ENCODE results near the gene SYK.
"Not testable (repeated sequence)": the region's sequence is repeated elsewhere in the genome, so short reads cannot be mapped to it uniquely, and the experiment has no call there.

Gene SYK

DNA sequence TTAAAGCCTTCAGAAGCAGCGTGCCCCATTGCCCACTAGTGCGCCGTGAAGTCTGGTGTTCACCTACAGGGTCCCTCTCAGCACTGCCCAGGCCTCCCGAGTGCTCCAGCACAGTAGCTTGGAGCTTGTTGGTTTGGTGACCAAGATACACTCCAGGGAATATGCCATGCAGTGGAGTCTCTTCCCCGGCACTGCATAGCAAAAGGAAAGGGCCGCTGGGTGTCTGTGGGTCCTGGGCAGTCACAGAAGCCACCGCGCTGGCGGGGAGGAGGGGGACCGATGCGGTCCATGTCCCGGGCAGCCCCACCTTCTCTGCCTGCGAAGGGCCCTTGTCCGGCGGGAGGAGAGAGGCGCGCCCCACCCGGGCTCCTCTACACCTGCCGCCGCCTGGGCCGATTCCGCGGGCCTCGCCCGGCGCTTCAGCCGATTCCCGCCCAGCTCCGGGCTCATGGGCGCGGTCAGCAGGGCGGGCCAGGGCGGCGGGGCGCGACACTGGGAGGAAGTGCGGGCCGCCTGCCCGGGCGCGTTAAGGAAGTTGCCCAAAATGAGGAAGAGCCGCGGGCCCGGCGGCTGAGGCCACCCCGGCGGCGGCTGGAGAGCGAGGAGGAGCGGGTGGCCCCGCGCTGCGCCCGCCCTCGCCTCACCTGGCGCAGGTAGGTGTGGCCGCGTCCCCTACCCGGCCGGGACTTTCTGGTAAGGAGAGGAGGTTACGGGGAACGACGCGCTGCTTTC is at the start of gene SYK:
TSS of gene SYK (plus strand) at position 579 of the 732 bp plus-strand sequence. CDS start 42,080 bp downstream, outside the sequence.
- peak; percentile 71 for DNase-seq

DNA sequence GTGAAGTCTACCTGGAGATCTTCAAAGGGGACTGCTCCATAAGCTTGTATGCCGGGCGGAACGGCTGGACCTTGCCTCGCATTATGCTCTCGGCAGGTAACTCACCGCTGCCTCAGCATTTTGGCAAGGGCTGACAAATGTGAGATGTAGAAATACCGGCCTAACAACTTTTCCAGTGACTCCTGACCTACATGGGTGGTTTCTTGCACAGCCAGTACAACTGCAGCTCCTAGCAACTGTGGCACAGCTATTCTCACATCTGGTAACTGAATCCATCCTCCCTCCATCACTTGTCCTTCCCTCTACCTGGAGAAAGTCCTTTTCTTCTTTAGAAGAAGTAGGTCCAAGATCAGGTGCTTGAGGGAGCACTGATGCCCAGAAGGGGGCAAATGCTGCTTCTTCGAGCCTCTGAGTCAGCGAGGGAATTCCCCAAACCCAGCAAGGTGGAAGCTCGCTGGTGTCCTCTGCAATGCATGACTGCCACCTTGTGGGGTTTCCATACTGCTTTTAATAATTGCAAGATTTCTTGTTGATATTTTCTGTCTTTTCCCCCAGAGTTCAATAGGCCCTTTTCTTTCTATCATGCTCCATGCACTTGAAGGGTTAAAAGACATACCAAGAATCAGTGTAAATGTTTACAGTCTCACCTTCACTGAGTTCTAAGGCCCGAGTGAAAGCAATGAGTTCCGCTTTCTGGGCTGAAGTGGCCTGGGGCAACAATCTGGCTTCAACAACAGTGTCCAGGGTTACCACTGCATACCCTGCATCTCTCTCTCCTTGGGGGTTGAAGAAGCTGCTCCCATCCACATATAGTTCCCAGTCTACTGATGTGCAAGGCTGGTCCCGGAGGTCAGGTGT is 45.9 kb upstream of the SYK start:
- not testable (repeated sequence) for DNase-seq

DNA sequence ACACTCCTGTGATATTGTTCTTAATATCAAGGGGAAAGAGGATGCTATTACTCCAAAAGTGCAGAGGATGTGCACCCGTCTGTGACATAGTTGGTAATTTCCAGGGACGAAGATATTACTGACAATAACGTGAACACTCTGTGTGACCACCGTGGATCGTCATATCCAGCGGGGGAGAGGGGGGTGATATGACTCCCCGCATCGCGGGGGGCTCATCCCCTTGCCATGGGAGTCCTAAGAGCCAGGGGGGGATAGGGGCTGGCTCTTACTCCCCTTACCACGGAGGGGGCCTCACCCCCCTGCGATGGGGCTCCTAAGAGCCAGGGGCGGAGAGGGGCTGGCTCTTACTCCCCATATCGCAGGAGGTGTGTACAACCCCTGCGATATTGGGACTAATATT is 41.0 kb upstream of the SYK start:
- not testable (repeated sequence) for DNase-seq

DNA sequence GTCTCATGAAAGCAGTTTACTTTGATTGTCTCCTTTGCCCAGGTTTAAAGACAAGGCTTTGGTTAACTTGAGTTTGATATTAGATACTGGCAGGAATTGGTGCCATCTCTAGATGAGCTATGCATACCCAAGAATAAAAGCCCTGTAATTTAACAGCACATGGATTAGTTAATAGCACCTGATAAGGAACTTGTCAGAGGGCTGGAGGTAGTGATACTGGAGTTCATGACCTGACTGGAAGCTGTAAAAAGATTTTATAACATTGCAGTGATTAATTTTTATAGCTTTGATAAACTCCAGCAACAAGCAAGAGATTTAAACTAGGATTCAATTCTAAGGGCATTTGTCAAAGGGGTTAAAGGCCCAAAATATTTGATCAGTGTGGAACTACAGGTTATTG is 34.9 kb upstream of the SYK start:
- no peak for DNase-seq

DNA sequence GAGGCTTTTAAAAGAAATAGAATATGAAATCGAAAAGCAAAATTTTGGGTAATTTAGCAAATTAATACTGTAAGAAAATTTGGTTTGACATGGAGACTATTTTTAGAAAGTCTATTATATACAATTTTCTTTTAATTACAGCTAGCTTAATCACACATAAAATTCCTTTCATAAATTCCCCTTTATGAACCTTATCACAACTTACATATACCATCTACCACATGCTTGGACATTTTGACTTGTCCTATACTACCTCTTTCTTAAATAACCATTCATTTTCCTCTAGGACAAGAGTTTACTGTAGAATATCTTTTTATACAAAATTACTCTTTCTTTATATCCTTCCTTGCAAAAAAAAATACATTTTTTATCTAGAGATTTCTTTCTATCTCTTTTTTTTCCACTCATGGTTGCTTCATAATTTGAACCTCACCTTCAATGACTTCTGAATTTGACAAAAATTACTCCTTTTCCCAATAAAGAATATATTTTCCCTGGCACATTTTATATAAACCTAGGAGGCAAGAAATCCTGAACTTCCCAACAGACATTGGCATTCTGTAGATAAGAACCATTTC is 34.0 kb upstream of the SYK start:
- DNase-seq, result no peak

DNA sequence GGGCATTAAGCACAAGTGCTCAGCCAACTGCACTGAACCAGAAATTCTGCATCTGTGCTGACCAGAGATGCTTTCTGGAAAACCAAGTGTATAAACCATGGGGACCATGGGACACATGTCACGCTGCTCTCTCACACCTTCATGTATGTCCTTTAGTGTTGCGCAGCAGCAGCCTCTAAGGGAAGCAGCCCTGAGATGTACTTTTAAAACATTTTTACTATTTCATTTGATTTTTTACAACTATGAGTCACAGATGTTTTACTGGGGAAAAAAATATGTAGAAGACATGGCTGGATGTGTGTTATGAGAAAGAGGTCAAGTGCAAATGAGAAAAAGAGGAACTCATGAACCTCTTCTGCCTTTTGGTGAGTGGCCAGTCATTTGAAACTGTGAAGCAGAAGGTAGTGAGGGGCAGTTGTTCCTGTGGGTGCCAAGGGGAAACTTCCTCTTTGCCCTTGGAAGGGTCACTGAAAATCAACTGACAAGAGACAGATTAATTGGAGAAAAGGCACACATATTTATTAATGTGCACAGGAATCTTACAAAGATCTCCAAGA is 31.4 kb upstream of the SYK start:
- no peak for DNase-seq

DNA sequence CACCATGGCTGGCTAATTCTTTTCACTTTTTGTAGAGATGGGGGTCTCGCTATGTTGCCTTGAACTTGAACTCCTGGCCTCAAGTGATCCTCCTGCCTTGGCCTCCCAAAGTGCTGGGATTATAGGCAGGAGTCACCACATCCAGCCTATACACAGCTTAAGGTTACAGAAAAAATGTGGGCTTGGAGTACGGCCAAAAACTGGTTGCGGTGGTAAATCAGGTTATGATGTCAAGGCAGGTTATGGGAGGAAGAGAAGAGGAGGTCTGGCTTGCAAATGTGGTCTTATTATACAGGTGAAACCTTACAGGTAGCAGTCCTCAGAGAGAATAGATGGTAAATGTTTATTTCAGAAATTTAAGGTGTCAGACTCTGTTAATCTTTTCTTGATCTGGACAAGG is 30.7 kb upstream of the SYK start:
- no peak for DNase-seq

DNA sequence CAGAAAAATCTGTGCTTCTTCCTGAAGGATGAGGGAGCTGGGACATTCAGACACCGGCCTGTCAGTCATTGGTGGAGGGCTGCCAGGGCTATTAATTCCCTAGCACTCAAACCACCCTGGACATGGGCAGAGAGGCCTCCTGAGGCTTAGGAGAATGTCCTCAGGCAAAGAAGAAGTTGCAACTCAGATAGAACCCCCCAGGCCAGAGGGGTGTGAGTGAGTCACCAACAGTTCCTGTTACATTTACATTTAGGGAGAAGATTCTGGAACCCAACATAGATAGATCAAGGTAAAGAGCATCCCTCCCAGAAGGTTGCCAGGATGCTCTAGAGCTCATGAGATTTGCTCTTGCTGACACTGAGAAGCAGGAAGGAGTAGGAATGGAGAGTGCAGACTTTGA is 29.2 kb upstream of the SYK start:
- DNase-seq, result no peak

DNA sequence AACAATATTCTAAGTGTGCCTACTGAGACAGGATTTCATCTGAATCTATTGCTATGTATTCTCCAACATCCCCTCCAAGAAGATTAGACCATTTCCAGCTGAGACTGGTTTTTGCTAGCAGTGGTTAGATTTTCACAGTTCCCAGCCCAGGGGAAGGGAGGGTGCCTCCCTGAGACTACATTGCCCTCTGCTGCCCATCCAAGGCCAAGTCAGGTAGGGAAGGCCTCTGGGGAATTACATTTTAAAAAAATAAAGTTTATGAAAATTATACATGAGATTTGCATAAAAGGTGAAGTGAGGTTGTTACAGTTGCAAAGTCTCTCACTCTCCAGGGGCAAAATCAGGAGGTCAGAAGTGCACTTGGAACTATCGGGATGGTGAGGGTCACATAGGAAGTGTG is 28.0 kb upstream of the SYK start:
- peak; percentile 14 for DNase-seq

DNA sequence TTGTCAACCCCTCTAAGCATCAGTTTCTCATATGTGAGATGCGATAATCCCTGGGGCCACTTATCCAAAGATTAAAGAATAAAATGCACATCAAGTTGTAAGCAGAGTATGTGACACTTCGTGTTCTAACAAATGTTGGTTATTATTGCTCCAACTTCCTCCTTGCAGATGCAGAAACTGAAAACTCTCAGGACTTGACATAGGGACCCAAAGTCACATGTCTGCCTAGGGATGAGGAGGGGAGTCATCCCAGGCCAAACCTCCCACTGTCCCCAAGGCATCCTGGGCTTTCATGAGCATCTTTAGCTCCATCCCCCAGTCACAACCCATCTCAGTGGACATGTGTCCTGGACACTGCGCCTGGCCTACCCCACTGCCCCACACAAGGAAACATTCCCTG is 27.5 kb upstream of the SYK start:
- DNase-seq, result no peak

DNA sequence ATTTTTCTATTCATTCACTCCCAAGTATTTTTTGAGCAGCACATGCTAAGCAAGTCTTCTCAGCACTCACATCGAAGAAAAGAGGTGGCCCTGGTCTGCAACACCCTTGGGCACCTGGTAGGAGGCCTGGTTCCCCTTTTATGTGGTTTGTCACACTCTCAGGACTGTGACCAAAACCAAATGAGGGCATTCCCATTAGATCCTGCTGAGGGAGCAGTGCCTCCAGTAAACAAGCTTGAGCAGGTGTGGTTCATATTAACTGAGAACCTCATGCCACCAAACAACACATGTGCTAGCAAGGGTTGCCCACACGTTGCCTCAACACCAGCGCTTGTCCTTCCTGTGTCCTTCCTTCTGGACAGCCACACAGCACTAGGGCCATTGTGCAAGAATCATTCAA is 26.9 kb upstream of the SYK start:
- peak; percentile 54 for DNase-seq

DNA sequence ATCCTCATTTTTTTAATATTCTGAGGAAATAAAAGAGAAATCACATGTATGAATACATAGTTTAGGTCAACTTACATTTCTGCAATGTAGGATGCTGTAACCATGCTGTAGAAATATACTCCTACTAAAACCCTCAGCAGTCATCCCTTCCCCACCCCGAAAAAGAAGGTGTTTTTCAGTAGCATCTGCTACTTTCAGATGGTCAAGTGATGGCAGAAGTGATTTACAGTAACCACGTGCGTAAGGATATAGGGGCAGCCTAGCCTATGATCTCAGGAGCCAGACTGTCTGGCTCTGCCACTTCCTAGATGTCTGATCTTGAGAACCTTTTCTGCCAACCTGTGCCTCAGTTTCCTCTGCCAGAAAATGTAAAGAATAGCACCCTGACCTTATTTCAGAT is 26.0 kb upstream of the SYK start:
- DNase-seq, result no peak

DNA sequence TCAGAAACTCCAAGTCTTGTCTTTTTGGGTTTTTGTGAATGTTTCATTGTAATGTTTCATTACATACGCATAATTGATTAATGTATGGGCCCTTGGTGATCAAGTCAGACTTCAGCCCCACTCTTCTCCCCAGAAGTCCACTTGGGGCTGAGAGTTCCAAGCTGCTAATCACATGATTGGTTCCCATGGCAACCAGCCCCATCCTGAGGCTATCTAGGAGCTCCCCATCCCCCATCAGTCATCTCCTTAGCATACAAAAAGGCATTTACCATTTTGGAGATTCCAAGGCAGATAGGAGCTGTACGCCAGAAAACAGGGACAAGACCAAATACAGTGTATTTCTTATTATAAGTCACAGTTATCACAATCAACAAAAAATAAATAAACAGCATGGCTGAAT is 22.9 kb upstream of the SYK start:
- DNase-seq, result no peak

DNA sequence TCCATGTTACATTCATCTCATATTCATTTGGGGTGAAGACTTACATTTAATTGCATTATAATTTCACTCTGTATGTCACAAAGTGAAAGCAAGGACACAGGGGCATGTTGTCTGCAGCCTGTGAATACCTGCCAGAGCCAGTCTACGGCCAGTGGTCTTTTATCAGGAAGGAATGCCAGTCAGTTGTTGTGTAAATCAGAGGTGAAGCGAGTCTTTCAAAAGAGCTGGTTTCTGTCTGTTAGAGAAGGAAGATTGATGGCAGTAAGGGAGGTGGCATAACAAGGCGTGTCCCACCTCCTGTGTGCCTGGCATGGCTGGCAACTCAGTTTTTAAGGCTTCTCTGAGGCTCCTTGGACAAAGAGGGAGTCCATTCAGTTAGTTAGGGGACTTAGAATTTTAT is 18.1 kb upstream of the SYK start:
- DNase-seq, result no peak

DNA sequence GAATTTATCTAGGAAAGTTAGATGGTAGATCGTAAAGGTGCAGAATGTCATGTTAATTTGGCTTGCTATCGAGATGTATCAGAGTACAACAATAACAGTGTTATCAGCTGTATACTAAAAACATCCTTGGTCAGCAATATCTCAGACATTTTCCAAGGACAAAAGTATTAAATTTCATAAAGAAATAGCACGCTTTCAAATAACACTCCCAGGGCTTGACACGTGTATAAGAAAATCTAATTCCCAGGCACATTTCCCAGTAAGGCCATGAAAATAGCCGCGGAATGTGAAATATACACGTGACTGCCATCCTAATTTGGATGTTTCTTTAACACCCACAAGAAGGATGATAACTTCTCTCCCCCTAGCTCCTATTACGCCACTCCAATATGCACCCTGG is 17.7 kb upstream of the SYK start:
- DNase-seq, result no peak

DNA sequence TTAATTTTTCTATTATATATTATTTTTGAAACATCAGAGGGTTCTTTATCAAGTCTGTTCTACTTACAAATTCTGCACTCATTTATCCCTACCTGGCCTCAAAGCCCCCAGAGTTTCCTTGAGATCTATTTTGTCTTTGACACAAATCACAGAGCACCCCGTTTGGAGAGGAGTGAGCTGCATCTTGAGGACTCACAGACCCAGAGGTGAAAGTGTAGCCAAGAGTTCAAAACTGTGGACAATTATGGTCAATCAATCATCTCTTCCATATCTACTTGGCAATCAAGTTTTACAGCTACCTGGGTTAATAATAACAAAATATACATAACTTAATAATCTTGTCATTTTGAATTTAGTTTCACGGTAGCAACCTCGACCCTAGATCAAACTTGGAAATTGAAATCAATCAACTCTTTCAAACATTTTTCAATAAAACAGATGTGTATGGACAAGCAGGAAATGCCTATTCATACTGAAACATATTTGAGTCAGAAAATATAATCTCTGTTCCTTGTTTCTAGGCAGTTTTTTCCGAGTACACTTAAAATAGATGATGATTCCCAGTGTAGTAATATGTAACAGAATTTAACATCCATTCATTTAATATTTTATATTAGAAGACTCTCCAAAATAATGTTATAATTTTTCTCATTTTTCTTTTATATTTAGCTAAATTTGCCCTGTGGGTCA is 13.7 kb upstream of the SYK start:
- DNase-seq, result no peak

DNA sequence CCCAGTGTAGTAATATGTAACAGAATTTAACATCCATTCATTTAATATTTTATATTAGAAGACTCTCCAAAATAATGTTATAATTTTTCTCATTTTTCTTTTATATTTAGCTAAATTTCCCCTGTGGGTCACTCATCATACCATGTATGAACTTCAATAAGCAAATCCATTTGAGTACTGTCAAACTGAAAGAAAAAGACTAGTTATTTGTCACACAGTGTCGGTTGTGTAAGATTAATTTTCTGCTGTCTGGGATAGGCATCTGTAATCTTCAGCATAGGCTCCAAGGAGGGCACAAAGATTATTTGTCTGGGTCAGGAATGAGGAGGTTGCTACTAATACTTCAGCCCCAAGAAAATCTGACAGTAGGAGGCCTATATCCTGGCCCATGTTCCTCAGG is 13.1 kb upstream of the SYK start:
- not testable (repeated sequence) for DNase-seq

DNA sequence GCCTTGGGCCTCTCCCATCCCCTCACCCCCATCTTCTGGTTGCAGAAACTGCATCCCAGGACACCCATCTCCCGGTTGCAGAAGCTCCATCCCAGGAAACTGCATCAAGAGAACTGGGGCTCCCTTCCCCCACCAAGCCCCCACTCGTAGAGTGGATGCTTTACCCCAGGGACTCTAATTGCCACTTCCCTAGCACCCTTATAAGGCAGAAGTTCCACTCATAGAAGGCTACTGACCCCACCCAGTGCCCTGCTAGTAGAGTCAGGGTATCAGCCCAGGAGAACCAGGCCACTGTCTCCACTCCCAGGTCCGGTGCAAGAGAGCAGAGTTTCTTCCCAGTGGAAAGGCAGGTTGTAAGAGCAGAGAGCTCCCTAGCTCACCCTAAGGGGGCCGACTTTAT is 12.2 kb upstream of the SYK start:
- DNase-seq, result no peak

DNA sequence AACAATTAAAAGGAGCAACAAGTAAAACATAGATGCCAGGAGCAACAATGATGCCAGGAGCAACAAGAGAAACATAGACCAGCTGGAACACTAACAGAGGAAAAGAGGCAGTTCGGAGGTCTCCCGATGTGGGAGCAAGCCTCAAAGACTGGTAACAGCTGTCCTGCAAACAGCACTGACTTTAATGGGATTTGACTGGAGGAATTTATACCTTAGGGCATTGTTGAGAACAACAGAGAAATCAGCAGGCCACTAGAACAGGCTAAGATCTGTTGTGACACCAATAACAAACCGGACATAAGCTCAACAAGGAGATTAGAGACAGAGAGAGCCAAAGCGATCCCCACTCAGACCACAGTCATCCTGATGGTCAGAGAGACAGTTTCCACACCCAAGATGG is 11.8 kb upstream of the SYK start:
- DNase-seq, result no peak

DNA sequence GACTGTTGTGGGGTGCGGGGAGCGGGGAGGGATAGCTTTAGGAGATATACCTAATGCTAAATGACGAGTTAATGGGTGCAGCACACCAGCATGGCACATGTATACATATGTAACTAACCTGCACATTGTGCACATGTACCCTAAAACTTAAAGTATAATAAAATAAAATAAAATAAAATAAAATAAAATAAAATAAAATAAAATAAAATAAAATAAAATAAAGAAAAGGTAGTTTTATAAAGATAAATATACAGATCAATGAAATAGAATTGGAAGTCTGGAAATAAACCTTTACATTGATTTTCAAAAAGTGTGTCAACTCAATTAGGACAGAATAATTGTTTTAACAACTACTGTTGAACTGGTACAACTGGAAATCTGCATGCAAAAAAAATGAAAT is 8.6 kb upstream of the SYK start:
- DNase-seq, result not testable (repeated sequence)

DNA sequence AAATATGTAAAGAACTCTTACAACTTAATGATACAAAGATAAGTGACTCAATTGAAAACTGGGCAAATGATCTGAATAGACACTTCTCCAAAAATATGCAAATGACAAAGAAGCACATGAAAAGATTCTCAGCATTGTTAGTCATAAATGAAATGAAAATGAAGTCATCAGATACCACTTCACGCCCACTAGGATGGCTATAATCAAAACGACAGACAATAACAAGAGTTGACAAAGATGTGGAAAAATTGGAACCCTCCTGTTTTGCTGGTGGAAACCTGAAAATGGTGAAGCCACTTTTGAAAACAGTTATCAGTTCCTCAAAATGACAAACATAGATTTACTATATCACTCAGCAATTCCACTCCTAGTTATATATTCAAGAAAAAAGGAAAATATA is 7.9 kb upstream of the SYK start:
- no peak for DNase-seq

DNA sequence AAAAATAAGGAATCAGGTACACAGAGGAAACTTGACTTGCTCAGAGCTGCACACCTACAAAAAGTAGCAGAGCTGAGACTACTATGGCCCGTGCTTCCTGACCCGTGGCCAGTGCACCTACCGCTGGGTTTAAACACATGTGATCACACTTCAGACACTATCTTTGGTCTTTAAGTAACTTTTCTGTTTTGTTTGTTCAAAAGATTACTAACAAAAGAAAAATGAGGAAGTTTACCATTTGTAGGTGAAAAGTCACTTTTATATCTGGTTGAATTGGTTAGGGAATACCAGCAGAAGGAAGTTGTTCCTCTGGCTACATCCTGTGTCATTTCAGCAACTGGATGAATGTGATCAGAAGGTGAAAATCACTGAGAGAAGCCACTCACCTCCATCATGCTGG is 6.5 kb upstream of the SYK start:
- no peak for DNase-seq

DNA sequence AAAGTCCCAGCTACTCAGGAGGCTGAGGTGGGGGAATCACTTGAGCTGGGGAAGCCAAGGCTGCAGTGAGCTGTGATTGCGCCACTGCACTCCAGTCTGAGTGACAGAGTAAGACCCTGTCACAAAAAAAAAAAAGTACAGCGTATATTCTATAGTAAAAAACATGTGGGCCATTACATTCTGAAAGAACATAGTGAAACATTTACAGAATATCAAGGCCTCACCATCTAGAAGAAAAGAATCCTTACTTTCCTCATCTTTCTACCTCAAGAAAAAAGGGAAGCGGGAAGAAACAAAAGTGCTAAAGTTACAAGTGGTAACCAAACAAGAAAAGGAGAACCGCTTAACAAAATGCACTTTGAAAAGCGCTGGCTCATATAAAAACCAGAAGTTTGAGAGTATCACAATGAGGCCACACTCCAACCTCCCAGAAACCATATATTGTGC is 5.7 kb upstream of the SYK start:
- peak; percentile 20 for DNase-seq
